Loucy (cell line): ENCODE results near the gene CP.

Experiments
- EZH2phosphoT487 ChIP-seq: fragments of 200-600 bp; IDR thresholded peaks from 2 replicates; pipeline ENCODE4 v1.6.1; 2018; ENCODE audit warnings: antibody characterized with exemption, mild to moderate bottlenecking, moderate library complexity, borderline replicate concordance
- TF ChIP-seq, protein P1 (sequence below): fragments of 200-600 bp; sonication (generic); conservative IDR thresholded peaks from 2 replicates; pipeline ENCODE4 v1.5.1; 2014; ENCODE audit warnings: mild to moderate bottlenecking, antibody characterized with exemption, low read length

GRCh38 chr3:149214702-149215101 lies 6.9 kb downstream of the CP start:
- TF ChIP-seq, protein P1, sequence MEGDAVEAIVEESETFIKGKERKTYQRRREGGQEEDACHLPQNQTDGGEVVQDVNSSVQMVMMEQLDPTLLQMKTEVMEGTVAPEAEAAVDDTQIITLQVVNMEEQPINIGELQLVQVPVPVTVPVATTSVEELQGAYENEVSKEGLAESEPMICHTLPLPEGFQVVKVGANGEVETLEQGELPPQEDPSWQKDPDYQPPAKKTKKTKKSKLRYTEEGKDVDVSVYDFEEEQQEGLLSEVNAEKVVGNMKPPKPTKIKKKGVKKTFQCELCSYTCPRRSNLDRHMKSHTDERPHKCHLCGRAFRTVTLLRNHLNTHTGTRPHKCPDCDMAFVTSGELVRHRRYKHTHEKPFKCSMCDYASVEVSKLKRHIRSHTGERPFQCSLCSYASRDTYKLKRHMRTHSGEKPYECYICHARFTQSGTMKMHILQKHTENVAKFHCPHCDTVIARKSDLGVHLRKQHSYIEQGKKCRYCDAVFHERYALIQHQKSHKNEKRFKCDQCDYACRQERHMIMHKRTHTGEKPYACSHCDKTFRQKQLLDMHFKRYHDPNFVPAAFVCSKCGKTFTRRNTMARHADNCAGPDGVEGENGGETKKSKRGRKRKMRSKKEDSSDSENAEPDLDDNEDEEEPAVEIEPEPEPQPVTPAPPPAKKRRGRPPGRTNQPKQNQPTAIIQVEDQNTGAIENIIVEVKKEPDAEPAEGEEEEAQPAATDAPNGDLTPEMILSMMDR = no peak
- TF ChIP-seq EZH2phosphoT487 = no peak
